Measurements from ENCODE around the gene RBMS3. TPM values are rescaled to one million over a fixed set of nuclear protein-coding genes. Genes with fewer than 3 reads are reported as not detected.

The RBMS3 gene
- total and polyA plus RNA-seq, 2 donors (not counting 1 experiment from before 2014, with no cell fraction given) = 26.9 to 68.4 TPM

- Histone ChIP-seq H3K79me2 (ENCODE audit: control insufficient read depth, insufficient read depth, low read length) (peaks cover 63% of the 10 kb centered on the region), H3K4me3 (replicated peaks in 1 of 4; ENCODE audit: control extremely low read depth in 1 of 4, insufficient read depth in 1 of 4, low read depth in 3 of 4, low read length in 4 of 4) (peak overlapping the region; percentile 78 to 90 (median 82)), H4K20me1 (ENCODE audit: control insufficient read depth, extremely low read depth, insufficient read depth, low read length) (no peaks in the 10 kb centered on the region), H3K4me1 (ENCODE audit: control insufficient read depth, extremely low read depth, insufficient read depth, low read length) (peaks cover 11% of the 10 kb centered on the region), H3K9me3 (ENCODE audit: control insufficient read depth, insufficient read depth, low read depth, low read length) (no peaks in the 10 kb centered on the region), H3K27ac (ENCODE audit: insufficient read depth, low read length) (peak overlapping the region; percentile 91), H3K36me3 (ENCODE audit: control insufficient read depth, insufficient read depth, low read length) (no peaks in the 10 kb centered on the region), H3K4me2 (ENCODE audit: extremely low read depth, insufficient read depth, low read length) (peak overlapping the region; percentile 67), H3K27me3 (ENCODE audit: control insufficient read depth, insufficient read depth, low read length) (no peaks in the 10 kb centered on the region), H3K9ac (ENCODE audit: insufficient read depth, low read length) (peak overlapping the region; percentile 75), H2AFZ (ENCODE audit: low read length) (no peak overlapping the region)
- DNase-seq (ENCODE audit: low read depth in 2 of 2) = peak; percentile 72 to 82
- TF ChIP-seq EZH2 (IDR thresholded peaks at IDR 0.05; ENCODE audit: low read length, missing control alignments) (no peak), CTCF (conservative IDR thresholded peaks at IDR 0.05 in 1 of 2, IDR thresholded peaks at IDR 0.05 in 1 of 2; ENCODE audit: low read depth in 1 of 2, low read length in 2 of 2) (no peak)
Observed at GRCh38 chr3:29282427-29283230, 1.8 kb downstream of the RBMS3 start.

DNA sequence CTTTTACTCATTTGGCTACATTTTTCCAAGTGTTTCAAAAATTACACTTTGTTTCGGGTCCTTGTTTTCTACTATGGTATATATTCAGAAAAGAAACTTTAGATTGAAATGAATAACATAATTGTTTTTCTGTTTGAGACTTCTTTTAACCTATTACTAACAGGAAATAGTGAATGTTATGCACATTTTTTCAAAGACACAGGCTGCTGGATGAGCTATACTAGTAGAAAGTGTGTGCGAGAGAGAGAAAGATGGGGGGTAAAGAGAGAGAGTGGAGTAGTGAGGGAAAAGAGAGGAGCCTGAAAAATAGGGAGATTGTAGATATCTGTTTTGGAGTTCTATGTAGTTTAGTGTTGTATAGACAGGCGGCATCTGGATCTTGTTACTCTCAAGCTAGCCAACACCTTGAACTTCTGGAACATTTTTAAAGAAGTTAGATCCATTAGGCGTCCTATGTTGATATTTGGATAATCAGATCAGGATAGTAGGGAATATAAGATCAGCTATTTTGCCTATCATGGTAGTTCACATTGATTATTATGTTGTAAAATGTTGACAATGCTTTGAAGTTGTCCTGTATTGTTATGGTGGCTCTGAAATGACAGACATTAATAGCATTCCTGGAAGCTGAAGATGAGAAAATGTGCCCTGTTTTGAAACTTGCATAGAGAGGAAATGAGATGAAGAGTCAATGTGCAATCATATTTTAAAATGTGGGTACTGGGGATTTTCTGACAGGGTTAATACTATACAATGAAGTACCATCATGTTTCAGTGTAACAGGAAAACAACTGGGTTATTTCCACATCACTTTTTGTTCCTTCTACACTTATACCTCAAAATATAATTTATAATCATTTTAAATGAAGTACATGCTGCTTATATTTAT is 2.6 kb downstream of the RBMS3 start:
- DNase-seq (ENCODE audit: low read depth in 2 of 2) = peak in 1 of 2 donors; percentile 42
- H3K27me3 ChIP-seq (ENCODE audit: control insufficient read depth, insufficient read depth, low read length) = no peaks in the 10 kb centered on the region
- H3K4me2 ChIP-seq (ENCODE audit: extremely low read depth, insufficient read depth, low read length) = peak overlapping the region; percentile 67
- TF ChIP-seq CTCF (conservative IDR thresholded peaks at IDR 0.05 in 1 of 2, IDR thresholded peaks at IDR 0.05 in 1 of 2; ENCODE audit: low read depth in 1 of 2, low read length in 2 of 2) (no peak), EZH2 (IDR thresholded peaks at IDR 0.05; ENCODE audit: low read length, missing control alignments) (no peak)
- peak overlapping the region; percentile 75 for H3K9ac ChIP-seq (ENCODE audit: insufficient read depth, low read length)
- peak overlapping the region; percentile 78 to 90 (median 82) for H3K4me3 ChIP-seq (replicated peaks in 1 of 4; ENCODE audit: control extremely low read depth in 1 of 4, insufficient read depth in 1 of 4, low read depth in 3 of 4, low read length in 4 of 4)
- no peaks in the 10 kb centered on the region for H3K9me3 ChIP-seq (ENCODE audit: control insufficient read depth, insufficient read depth, low read depth, low read length)
- peaks cover 69% of the 10 kb centered on the region for H3K79me2 ChIP-seq (ENCODE audit: control insufficient read depth, insufficient read depth, low read length)
- H3K27ac ChIP-seq (ENCODE audit: insufficient read depth, low read length) = peak overlapping the region; percentile 91
- peaks cover 13% of the 10 kb centered on the region for H3K4me1 ChIP-seq (ENCODE audit: control insufficient read depth, extremely low read depth, insufficient read depth, low read length)
- no peaks in the 10 kb centered on the region for H4K20me1 ChIP-seq (ENCODE audit: control insufficient read depth, extremely low read depth, insufficient read depth, low read length)
- no peaks in the 10 kb centered on the region for H3K36me3 ChIP-seq (ENCODE audit: control insufficient read depth, insufficient read depth, low read length)
- H2AFZ ChIP-seq (ENCODE audit: low read length) = no peak overlapping the region

DNA sequence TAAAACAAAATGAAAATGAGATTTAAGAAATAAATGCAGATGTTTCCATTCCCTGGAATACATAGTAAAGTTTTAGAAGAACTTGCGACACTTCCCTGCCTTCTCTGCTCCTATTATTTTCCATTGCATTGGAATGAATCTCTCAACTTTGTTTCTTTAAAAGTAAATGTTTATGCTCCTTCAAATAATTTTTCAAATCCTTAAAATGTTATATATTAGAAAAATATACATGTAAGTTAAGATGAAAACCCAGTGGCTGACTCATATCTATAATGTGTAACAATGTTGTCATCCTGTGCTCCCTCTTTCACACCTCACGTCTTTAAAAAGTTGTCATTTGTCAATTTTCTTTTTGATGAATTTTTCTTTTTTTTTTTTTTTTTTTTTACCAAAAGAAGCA is 3.6 kb downstream of the RBMS3 start:
- no peak for TF ChIP-seq EZH2 (IDR thresholded peaks at IDR 0.05; ENCODE audit: low read length, missing control alignments)
- TF ChIP-seq CTCF (conservative IDR thresholded peaks at IDR 0.05 in 1 of 2, IDR thresholded peaks at IDR 0.05 in 1 of 2; ENCODE audit: low read depth in 1 of 2, low read length in 2 of 2) = no peak
- no peaks in the 10 kb centered on the region for H3K9me3 ChIP-seq (ENCODE audit: control insufficient read depth, insufficient read depth, low read depth, low read length)
- H3K4me2 ChIP-seq (ENCODE audit: extremely low read depth, insufficient read depth, low read length) = peak overlapping the region; percentile 67
- no peak overlapping the region for H2AFZ ChIP-seq (ENCODE audit: low read length)
- DNase-seq (ENCODE audit: low read depth in 2 of 2) = peak in 1 of 2 donors; percentile 40
- peaks cover 78% of the 10 kb centered on the region for H3K79me2 ChIP-seq (ENCODE audit: control insufficient read depth, insufficient read depth, low read length)
- H3K9ac ChIP-seq (ENCODE audit: insufficient read depth, low read length) = no peak overlapping the region
- no peaks in the 10 kb centered on the region for H3K27me3 ChIP-seq (ENCODE audit: control insufficient read depth, insufficient read depth, low read length)
- peak overlapping the region; percentile 78 to 90 (median 82) for H3K4me3 ChIP-seq (replicated peaks in 1 of 4; ENCODE audit: control extremely low read depth in 1 of 4, insufficient read depth in 1 of 4, low read depth in 3 of 4, low read length in 4 of 4)
- no peak overlapping the region for H3K27ac ChIP-seq (ENCODE audit: insufficient read depth, low read length)
- no peaks in the 10 kb centered on the region for H4K20me1 ChIP-seq (ENCODE audit: control insufficient read depth, extremely low read depth, insufficient read depth, low read length)
- H3K4me1 ChIP-seq (ENCODE audit: control insufficient read depth, extremely low read depth, insufficient read depth, low read length) = peaks cover 6% of the 10 kb centered on the region
- H3K36me3 ChIP-seq (ENCODE audit: control insufficient read depth, insufficient read depth, low read length) = no peaks in the 10 kb centered on the region
